IPS-NIHi7 (cell line): ENCODE results near the gene NAMPT.
"Not testable (repeated sequence)": the region's sequence is repeated elsewhere in the genome, so short reads cannot be mapped to it uniquely, and the experiment has no call there.

Experiments used
- DNase-seq: peaks from one replicate; pipeline ENCODE4 v3.0.0; 2012; ENCODE audit warnings: mixed read lengths; ENCODE audit errors: extremely low spot score

NAMPT gene

GRCh38 chr7:106231856-106232490, 52.8 kb downstream of the NAMPT start:
- DNase-seq = no peak

GRCh38 chr7:106225856-106226255, 58.9 kb downstream of the NAMPT start:
- DNase-seq = no peak

- DNase-seq = no peak
Measured at GRCh38 chr7:106224797-106225196, 60.0 kb downstream of the NAMPT start.

- no peak for DNase-seq
Measured at GRCh38 chr7:106223156-106223555, 61.6 kb downstream of the NAMPT start.

GRCh38 chr7:106222545-106222944, 62.2 kb downstream of the NAMPT start:
- DNase-seq = no peak

- no peak for DNase-seq
Measured at GRCh38 chr7:106220307-106220706, 64.5 kb downstream of the NAMPT start.

GRCh38 chr7:106219170-106219569, 65.6 kb downstream of the NAMPT start:
- DNase-seq = no peak

- DNase-seq = no peak
Measured at GRCh38 chr7:106218546-106218945, 66.2 kb downstream of the NAMPT start.

- no peak for DNase-seq
Measured at GRCh38 chr7:106216923-106217542, 67.8 kb downstream of the NAMPT start.

- no peak for DNase-seq
Measured at GRCh38 chr7:106216517-106216922, 68.3 kb downstream of the NAMPT start.

GRCh38 chr7:106215868-106216516, 68.8 kb downstream of the NAMPT start:
- no peak for DNase-seq

GRCh38 chr7:106208944-106209343, 75.8 kb downstream of the NAMPT start:
- DNase-seq = not testable (repeated sequence)

- no peak for DNase-seq
Measured at GRCh38 chr7:106206826-106207541, 77.8 kb downstream of the NAMPT start.

GRCh38 chr7:106205621-106206222, 79.1 kb downstream of the NAMPT start:
- DNase-seq = no peak

- DNase-seq = no peak
Measured at GRCh38 chr7:106203473-106203872, 81.3 kb downstream of the NAMPT start.

GRCh38 chr7:106201164-106201563, 83.6 kb downstream of the NAMPT start:
- DNase-seq = no peak

GRCh38 chr7:106199813-106200364, 84.9 kb downstream of the NAMPT start:
- no peak for DNase-seq

GRCh38 chr7:106199024-106199423, 85.8 kb downstream of the NAMPT start:
- no peak for DNase-seq
